GM12801 (cell line): ENCODE measurements around the gene ABCG5.

Experiments
- TF ChIP-seq, protein P1 (sequence below): IDR thresholded peaks from one replicate; pipeline ENCODE4 v1.5.1; 2011; ENCODE audit warnings: control low read depth; ENCODE audit not compliant: insufficient read length; ENCODE audit errors: extremely low read depth

Gene ABCG5

DNA sequence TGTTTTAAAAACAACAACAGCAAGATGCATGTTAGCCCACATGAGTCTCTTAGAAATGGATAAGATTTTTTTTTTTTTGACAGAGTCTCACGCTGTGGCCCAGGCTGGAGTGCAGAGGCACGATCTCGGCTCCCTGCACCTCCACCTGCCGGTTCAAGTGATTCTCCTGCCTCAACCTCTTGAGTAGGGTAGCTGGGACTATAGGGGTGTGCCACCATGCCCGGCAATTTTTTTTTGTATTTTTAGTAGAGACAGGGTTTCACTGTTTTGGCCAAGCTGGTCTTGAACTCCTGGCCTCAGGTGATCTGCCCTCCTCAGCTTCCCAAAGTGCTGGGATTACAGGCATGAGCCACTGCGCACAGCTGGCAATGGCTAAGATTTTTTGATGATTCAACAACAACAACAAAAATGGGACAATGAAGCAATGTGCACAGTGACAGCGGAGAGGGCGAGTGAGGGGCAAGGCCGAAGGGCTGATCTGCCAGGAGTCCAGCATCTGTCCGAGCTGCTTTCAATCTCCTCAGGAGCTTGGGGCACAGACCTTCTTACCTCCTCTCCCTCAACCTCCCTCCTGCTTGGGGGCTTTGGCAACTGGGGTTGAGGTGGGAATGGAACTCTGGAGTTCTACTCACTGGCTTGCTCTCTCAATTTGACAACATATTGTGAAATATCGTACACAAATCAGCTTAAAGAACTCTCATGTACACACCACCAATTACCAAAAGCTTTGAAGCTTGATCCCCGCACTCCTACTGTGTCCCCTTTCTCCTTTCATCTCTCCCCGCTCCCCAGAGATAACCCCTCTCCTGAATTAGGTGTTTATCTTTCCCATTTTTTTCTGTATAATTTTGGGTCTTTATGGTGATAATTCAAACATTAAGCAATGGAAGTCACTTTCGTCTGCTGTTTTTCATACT lies 3.6 kb upstream of the ABCG5 start:
- TF ChIP-seq, protein P1, sequence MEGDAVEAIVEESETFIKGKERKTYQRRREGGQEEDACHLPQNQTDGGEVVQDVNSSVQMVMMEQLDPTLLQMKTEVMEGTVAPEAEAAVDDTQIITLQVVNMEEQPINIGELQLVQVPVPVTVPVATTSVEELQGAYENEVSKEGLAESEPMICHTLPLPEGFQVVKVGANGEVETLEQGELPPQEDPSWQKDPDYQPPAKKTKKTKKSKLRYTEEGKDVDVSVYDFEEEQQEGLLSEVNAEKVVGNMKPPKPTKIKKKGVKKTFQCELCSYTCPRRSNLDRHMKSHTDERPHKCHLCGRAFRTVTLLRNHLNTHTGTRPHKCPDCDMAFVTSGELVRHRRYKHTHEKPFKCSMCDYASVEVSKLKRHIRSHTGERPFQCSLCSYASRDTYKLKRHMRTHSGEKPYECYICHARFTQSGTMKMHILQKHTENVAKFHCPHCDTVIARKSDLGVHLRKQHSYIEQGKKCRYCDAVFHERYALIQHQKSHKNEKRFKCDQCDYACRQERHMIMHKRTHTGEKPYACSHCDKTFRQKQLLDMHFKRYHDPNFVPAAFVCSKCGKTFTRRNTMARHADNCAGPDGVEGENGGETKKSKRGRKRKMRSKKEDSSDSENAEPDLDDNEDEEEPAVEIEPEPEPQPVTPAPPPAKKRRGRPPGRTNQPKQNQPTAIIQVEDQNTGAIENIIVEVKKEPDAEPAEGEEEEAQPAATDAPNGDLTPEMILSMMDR = no peak

- TF ChIP-seq, protein P1 = no peak
These were observed 2.3 kb upstream of the ABCG5 start for GRCh38 chr2:43840965-43841364.

GRCh38 chr2:43839776-43840564 lies 1.3 kb upstream of the ABCG5 start:
- TF ChIP-seq, protein P1 = no peak

DNA sequence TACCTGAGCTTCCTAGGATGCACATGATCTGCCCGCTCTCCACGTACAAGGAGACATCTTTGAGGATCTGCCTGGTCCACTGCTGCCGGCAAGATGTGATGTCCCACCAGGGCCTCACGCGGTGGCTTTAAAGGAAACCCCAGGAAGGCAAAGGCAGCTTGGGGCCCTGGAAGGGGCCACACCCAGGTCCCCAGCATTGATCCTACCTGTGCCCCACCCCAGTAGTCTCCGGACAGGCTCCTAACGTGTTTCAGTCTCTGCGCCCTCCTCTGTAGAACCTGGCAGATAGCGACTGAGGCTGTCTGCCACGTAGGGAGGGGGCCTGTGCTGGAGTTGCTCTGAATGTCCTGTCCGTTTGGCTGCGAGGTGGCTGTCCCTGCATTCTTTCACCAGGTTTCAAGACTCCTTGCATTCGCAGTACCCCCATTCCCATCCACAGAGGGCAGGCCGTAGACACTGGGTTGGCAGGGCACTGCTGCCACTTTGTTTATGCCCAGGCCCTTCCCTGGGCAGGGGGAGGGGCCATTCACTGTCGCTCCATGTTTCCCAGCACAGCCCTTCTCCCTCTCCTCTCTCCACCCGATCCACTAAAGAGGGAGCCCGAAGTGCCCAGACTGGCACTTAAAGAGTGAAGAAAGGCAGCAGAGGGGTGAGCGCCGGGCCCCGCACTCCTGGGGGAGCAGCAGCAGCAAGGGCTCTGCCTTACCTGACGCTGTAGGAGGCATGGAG lies 644 bp downstream of the ABCG5 start:
- TF ChIP-seq, protein P1 = no peak

DNA sequence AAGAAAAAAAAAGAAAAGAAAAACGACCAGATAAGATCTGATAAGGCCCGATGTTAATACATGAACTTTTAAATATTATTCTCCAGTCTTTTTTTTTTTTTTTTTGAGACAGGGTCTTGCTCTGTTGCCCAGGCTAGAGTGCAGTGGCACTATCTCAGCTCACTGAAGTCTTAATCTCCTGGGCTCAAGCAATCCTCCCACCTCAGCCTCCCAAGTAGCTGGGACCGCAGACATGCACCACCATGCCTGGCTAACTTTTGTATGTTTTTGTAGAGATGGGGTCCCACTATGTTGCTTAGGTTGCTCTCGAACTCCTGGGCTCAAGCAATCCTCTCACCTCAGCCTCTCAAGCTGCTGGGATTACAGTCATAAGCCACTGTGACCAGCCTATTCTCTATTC lies 1.6 kb downstream of the ABCG5 start:
- TF ChIP-seq, protein P1 = no peak

DNA sequence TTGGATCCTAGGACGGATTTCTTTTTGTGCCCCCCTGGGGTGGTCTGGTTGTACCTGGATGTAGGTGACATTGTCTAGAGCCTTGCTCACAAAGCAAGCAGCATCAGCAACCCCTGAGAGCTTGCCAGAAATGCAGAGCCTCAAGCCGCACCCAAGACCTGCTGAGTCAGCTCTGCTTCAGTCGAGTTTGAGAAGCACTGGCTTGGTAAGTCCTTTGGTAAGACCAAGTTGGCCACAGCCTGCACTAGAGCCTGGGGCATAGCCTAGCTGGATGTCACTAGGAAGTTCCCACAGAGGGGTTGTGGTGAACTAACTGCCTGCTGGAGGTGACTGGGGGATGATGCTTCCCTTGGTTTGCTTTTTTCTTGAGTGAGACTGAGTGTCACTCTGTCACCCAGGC lies 6.2 kb downstream of the ABCG5 start:
- TF ChIP-seq, protein P1 = no peak
